OCI-LY1 (cell line): ENCODE measurements around the gene CTIF.

Experiments
- H2AFZ ChIP-seq: fragments of 200-600 bp; sonication (generic), shearing (Covaris generic); 2 replicates; pipeline ENCODE4 v1.6.0; 2014; ENCODE audit warnings: antibody characterized with exemption, mild to moderate bottlenecking, low read length
- H3F3A ChIP-seq: fragments of 200-600 bp; sonication (generic), shearing (Covaris generic); 2 replicates; pipeline ENCODE4 v1.6.0; 2014; ENCODE audit warnings: mild to moderate bottlenecking, antibody characterized with exemption, low read length, moderate library complexity; ENCODE audit not compliant: insufficient read depth
- H3K27ac ChIP-seq: fragments of 200-600 bp; sonication (generic); 2 replicates; pipeline ENCODE4 v1.5.1; 2014; ENCODE audit warnings: low read length, mixed run types, mild to moderate bottlenecking, low read depth; ENCODE audit not compliant: poor library complexity, severe bottlenecking
- H3K27me3 ChIP-seq: fragments of 200-600 bp; sonication (generic); 2 replicates; pipeline ENCODE4 v1.6.0; 2014; ENCODE audit warnings: antibody characterized with exemption, mild to moderate bottlenecking, low read length, moderate library complexity; ENCODE audit not compliant: insufficient read depth
- H3K36me3 ChIP-seq: fragments of 200-600 bp; sonication (generic); 2 replicates; pipeline ENCODE4 v1.6.1; 2014; ENCODE audit warnings: mild to moderate bottlenecking, antibody characterized with exemption, low read length, moderate library complexity, mixed read lengths; ENCODE audit not compliant: insufficient read depth
- H3K4me1 ChIP-seq: fragments of 200-600 bp; sonication (generic); 2 replicates; pipeline ENCODE4 v1.5.1; 2014; ENCODE audit warnings: mild to moderate bottlenecking, low read length, moderate library complexity; ENCODE audit not compliant: insufficient read depth, severe bottlenecking
- H3K4me2 ChIP-seq: fragments of 200-600 bp; sonication (generic), shearing (Covaris generic); 2 replicates; pipeline ENCODE4 v1.6.1; 2014; ENCODE audit warnings: low read length
- H3K4me3 ChIP-seq: fragments of 200-600 bp; sonication (generic); 2 replicates; pipeline ENCODE4 v1.5.1; 2014; ENCODE audit warnings: low read length, low read depth, mild to moderate bottlenecking, mixed read lengths; ENCODE audit not compliant: poor library complexity, severe bottlenecking
- H3K79me2 ChIP-seq: fragments of 200-600 bp; shearing (Covaris generic); 2 replicates; pipeline ENCODE4 v1.6.1; 2016; ENCODE audit warnings: mixed run types, low read length, mixed read lengths; ENCODE audit not compliant: insufficient read depth
- H3K9ac ChIP-seq: fragments of 200-600 bp; sonication (generic), shearing (Covaris generic); 2 replicates; pipeline ENCODE4 v1.6.1; 2014; ENCODE audit warnings: mild to moderate bottlenecking, low read length, mixed read lengths
- H3K9me2 ChIP-seq: fragments of 200-600 bp; sonication (generic), shearing (Covaris generic); 2 replicates; pipeline ENCODE4 v1.6.1; 2014; ENCODE audit warnings: low read depth, mild to moderate bottlenecking, low read length, mixed read lengths
- H3K9me3 ChIP-seq: fragments of 200-600 bp; shearing (Covaris generic); 2 replicates; pipeline ENCODE4 v1.6.1; 2014; ENCODE audit warnings: low read length, mixed read lengths
- H4K20me1 ChIP-seq: fragments of 200-600 bp; sonication (generic), shearing (Covaris generic); 2 replicates; pipeline ENCODE4 v1.6.0; 2016; ENCODE audit warnings: mild to moderate bottlenecking, low read length; ENCODE audit not compliant: insufficient read depth
- EZH2 ChIP-seq: fragments of 200-600 bp; sonication (generic), shearing (Covaris generic); IDR thresholded peaks from 2 replicates; pipeline ENCODE4 v1.8.0; 2017; ENCODE audit warnings: borderline replicate concordance, mixed run types, mild to moderate bottlenecking, antibody characterized with exemption, low read length, moderate library complexity, mixed read lengths
- TF ChIP-seq, protein P1 (sequence below): fragments of 200-600 bp; sonication (generic), shearing (Covaris generic); IDR thresholded peaks from 2 replicates; pipeline ENCODE4 v1.5.1; 2017; ENCODE audit warnings: mild to moderate bottlenecking, antibody characterized with exemption, low read length, moderate library complexity, mixed read lengths

Gene CTIF

DNA sequence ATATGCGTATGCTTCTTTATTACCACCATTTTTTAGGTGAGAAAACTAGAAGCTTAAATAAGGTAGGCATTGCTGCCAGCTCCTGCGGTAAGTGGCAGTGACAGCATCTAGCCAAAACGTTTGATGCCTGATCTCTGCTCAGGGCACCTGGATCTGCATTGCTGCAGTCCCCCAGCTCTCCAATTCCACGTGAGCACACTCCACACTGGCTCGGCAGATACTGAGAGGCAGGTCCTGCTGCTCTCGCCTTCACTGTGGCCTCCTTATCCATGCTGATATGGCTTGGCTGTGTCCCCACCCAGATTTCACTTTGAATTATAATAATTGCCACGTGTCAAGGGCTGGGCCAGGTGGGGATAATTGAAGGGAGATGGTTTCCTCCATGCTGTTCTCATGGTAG, 160.9 kb downstream of the CTIF start:
- no peaks in the 10 kb centered on the region for H3F3A ChIP-seq
- H3K9me3 ChIP-seq, result no peaks in the 10 kb centered on the region
- no peak overlapping the region for H3K4me2 ChIP-seq
- no peak overlapping the region for H3K27ac ChIP-seq
- H3K4me3 ChIP-seq, result no peak overlapping the region
- H3K79me2 ChIP-seq, result no peaks in the 10 kb centered on the region
- TF ChIP-seq, protein P1, sequence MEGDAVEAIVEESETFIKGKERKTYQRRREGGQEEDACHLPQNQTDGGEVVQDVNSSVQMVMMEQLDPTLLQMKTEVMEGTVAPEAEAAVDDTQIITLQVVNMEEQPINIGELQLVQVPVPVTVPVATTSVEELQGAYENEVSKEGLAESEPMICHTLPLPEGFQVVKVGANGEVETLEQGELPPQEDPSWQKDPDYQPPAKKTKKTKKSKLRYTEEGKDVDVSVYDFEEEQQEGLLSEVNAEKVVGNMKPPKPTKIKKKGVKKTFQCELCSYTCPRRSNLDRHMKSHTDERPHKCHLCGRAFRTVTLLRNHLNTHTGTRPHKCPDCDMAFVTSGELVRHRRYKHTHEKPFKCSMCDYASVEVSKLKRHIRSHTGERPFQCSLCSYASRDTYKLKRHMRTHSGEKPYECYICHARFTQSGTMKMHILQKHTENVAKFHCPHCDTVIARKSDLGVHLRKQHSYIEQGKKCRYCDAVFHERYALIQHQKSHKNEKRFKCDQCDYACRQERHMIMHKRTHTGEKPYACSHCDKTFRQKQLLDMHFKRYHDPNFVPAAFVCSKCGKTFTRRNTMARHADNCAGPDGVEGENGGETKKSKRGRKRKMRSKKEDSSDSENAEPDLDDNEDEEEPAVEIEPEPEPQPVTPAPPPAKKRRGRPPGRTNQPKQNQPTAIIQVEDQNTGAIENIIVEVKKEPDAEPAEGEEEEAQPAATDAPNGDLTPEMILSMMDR, result no peak
- TF ChIP-seq EZH2, result no peak
- H3K9me2 ChIP-seq, result no peaks in the 10 kb centered on the region
- no peaks in the 10 kb centered on the region for H3K36me3 ChIP-seq
- H2AFZ ChIP-seq, result no peak overlapping the region
- H3K9ac ChIP-seq, result no peak overlapping the region
- no peaks in the 10 kb centered on the region for H3K4me1 ChIP-seq
- no peaks in the 10 kb centered on the region for H4K20me1 ChIP-seq
- no peaks in the 10 kb centered on the region; the same call in 1 of the 2 replicates for H3K27me3 ChIP-seq

DNA sequence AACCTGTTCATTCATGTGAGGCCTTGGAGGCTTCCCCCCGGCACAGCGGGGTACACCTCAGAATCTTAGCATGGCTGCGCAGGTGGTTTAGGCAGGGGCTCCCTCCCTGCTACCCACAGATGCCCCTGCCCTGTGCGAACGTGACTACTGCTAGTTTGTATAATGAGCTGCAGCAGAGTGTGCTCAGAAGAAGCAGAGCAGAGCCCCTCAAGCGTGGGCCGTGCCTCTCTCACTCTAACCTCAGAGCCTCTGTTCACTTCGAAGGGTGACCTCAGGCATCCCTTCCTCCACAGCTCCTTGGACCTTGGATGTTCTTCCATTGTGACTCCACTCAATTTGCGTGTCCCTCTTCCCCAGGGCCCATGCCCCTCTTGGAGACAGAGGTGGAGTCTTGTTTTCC, 161.6 kb downstream of the CTIF start:
- H3K36me3 ChIP-seq, result no peaks in the 10 kb centered on the region
- H3K9me2 ChIP-seq, result no peaks in the 10 kb centered on the region
- no peak overlapping the region for H2AFZ ChIP-seq
- no peaks in the 10 kb centered on the region for H3F3A ChIP-seq
- H3K4me2 ChIP-seq, result no peak overlapping the region
- H4K20me1 ChIP-seq, result no peaks in the 10 kb centered on the region
- TF ChIP-seq EZH2, result no peak
- TF ChIP-seq, protein P1, result no peak
- no peaks in the 10 kb centered on the region for H3K9me3 ChIP-seq
- no peaks in the 10 kb centered on the region for H3K79me2 ChIP-seq
- H3K4me3 ChIP-seq, result no peak overlapping the region
- no peak overlapping the region for H3K27ac ChIP-seq
- no peak overlapping the region for H3K9ac ChIP-seq
- no peaks in the 10 kb centered on the region for H3K27me3 ChIP-seq
- no peaks in the 10 kb centered on the region for H3K4me1 ChIP-seq

DNA sequence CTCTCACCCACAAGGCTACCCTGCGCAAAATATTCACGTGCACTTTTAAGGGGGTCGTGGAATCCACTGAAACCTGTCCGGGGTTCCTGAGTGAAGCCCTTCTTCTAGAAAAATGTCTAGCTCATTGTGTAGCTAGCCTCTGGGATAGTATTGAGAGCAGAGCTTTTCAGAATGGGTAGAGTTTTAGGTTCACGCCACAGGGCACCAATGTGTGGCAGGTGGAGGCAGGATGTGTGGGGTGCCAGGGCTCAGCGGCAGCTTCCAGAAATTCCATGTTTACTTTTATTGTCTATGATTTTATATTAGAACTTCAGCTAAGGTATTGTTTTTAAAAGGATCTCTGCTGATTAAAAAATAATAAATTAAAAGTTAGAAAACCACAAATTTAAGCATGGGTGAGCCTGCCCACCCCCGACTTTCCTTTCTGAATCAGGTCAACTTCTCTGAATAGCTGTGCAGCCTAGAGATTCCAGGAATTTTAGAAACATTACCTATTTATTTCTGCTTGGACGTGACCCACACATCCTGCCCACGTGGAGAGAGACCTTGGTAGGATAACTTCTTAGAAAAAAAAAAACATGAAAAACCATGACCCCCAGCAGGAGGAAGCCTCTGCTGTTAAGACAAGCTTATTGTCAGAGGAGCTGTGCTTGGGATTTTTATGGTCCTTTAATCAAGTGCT, 163.7 kb downstream of the CTIF start:
- H3K9ac ChIP-seq, result no peak overlapping the region
- TF ChIP-seq, protein P1, result no peak
- no peak for TF ChIP-seq EZH2
- H3K4me3 ChIP-seq, result no peak overlapping the region
- H3K27ac ChIP-seq, result no peak overlapping the region
- no peaks in the 10 kb centered on the region for H4K20me1 ChIP-seq
- H3K79me2 ChIP-seq, result no peaks in the 10 kb centered on the region
- H3K9me2 ChIP-seq, result no peaks in the 10 kb centered on the region
- no peaks in the 10 kb centered on the region for H3K4me1 ChIP-seq
- H3K9me3 ChIP-seq, result no peaks in the 10 kb centered on the region
- H3K4me2 ChIP-seq, result no peak overlapping the region
- H3F3A ChIP-seq, result no peaks in the 10 kb centered on the region
- H3K27me3 ChIP-seq, result no peaks in the 10 kb centered on the region
- no peaks in the 10 kb centered on the region for H3K36me3 ChIP-seq
- no peak overlapping the region for H2AFZ ChIP-seq
